ENCODE data around the gene AGPAT1.

- TF ChIP-seq CTCF (conservative IDR thresholded peaks at IDR 0.05; ENCODE audit: low read depth, low read length) (no peak), EZH2 (IDR thresholded peaks at IDR 0.05; ENCODE audit: borderline replicate concordance, low read depth, low read length, poor library complexity, severe bottlenecking) (no peak)
These were observed 39.7 kb upstream of the AGPAT1 start for GRCh38 chr6:32215617-32216016.
